SK-N-SH (cell line): Measurements from ENCODE around the gene PEX14.
A peak's percentile ranks its signal among the peaks of the same experiment; 100 is the strongest.

Experiments
- GABPA ChIP-seq: IDR thresholded peaks from 2 replicates; pipeline ENCODE4 v1.4.0; 2012; ENCODE audit warnings: low read depth, mild to moderate bottlenecking
- POLR2AphosphoS5 ChIP-seq: IDR thresholded peaks from 2 replicates; pipeline ENCODE4 v1.6.1; 2012; ENCODE audit warnings: low read depth, low read length
- RAD21 ChIP-seq: IDR thresholded peaks from 2 replicates; pipeline ENCODE4 v1.6.1; 2012; ENCODE audit warnings: mild to moderate bottlenecking, low read length
- YY1 ChIP-seq: IDR thresholded peaks from 2 replicates; pipeline ENCODE4 v1.4.0; 2012; ENCODE audit warnings: low read depth, mild to moderate bottlenecking
- TF ChIP-seq, protein P1 (sequence below): IDR thresholded peaks from 2 replicates; pipeline ENCODE4 v1.4.0; 2012; ENCODE audit warnings: low read depth, borderline replicate concordance
- TF ChIP-seq, protein P2 (sequence below): fragments of 200-600 bp; sonication (generic); IDR thresholded peaks from 2 replicates; pipeline ENCODE4 v1.6.1; 2017; ENCODE audit warnings: antibody characterized with exemption, mild to moderate bottlenecking, moderate library complexity
- TF ChIP-seq, protein P3 (sequence below): fragments of 150-350 bp; IDR thresholded peaks from 2 replicates; pipeline ENCODE4 v1.6.1; 2017; ENCODE audit warnings: antibody characterized with exemption, low read length, low read depth, borderline replicate concordance

- TF ChIP-seq, protein P1, sequence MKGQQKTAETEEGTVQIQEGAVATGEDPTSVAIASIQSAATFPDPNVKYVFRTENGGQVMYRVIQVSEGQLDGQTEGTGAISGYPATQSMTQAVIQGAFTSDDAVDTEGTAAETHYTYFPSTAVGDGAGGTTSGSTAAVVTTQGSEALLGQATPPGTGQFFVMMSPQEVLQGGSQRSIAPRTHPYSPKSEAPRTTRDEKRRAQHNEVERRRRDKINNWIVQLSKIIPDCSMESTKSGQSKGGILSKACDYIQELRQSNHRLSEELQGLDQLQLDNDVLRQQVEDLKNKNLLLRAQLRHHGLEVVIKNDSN: no peak
- TF ChIP-seq POLR2AphosphoS5 (0 out of 2 replicates have a peak, but pooled peaks have one; percentile 35), YY1 (no peak), GABPA (no peak), RAD21 (no peak)
- TF ChIP-seq, protein P2, sequence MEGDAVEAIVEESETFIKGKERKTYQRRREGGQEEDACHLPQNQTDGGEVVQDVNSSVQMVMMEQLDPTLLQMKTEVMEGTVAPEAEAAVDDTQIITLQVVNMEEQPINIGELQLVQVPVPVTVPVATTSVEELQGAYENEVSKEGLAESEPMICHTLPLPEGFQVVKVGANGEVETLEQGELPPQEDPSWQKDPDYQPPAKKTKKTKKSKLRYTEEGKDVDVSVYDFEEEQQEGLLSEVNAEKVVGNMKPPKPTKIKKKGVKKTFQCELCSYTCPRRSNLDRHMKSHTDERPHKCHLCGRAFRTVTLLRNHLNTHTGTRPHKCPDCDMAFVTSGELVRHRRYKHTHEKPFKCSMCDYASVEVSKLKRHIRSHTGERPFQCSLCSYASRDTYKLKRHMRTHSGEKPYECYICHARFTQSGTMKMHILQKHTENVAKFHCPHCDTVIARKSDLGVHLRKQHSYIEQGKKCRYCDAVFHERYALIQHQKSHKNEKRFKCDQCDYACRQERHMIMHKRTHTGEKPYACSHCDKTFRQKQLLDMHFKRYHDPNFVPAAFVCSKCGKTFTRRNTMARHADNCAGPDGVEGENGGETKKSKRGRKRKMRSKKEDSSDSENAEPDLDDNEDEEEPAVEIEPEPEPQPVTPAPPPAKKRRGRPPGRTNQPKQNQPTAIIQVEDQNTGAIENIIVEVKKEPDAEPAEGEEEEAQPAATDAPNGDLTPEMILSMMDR: no peak
- TF ChIP-seq, protein P3, sequence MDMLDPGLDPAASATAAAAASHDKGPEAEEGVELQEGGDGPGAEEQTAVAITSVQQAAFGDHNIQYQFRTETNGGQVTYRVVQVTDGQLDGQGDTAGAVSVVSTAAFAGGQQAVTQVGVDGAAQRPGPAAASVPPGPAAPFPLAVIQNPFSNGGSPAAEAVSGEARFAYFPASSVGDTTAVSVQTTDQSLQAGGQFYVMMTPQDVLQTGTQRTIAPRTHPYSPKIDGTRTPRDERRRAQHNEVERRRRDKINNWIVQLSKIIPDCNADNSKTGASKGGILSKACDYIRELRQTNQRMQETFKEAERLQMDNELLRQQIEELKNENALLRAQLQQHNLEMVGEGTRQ: no peak
Measured at GRCh38 chr1:10508511-10508951, 33.8 kb downstream of the PEX14 start.
